ENCODE measurements around the gene KASH5. TPM values are rescaled to one million over a fixed set of nuclear protein-coding genes. Genes with fewer than 3 reads are reported as not detected.
A peak's percentile ranks its signal among the peaks of the same experiment; 100 is the strongest.

KASH5 gene
- total RNA-seq, 5 donors from 2014 or later (not counting 1 experiment from before 2014, with no cell fraction given), result 0.25 to 0.26 TPM; not detected in 3

DNA sequence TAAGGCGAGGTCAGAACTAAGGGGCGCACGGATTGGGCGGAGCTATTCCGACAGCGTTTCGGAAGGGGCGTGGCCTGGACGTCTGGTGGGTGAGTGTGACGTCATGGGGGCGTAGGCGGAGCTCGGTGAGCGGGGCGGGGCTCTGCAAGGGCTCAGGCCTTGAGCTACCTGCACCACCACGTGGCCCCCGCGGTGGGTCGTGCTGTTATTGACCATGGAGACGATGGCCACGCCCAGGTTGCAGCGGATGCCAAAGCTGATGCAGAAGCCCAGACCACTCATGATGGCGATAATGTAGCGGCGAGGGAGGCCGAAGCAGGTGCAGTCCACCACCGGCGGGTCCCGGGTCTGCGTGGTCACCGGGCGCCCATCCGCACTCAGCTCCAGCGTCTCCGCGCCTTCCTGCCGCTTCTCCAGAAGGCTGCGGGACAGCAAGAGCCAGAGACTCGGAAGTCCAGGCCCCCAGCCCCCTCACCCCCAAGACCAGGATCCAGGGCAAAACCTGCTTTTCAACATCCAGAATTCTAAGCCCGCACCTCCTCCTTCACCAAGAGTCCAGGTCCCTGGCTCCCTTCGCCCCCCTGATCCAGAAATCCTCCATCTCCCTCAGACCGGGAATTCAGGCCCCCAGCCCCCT lies 48.5 kb downstream of the KASH5 start:
- ATAC-seq (replicated peaks in 1 of 4), result peak in 1 of 4 experiments; percentile 53
- POLR2A ChIA-PET, result interaction anchor here in 1 of 2 donors (0.5 kb wide), 1 partner anchor 201 kb away, joined by 3 read pairs; no protein-coding TSS in a partner anchor

GRCh38 chr19:49437231-49437630 lies 49.2 kb downstream of the KASH5 start:
- Mint-ChIP-seq H3K36me3 (no peaks in the 10 kb centered on the region), H3K4me3 (peak overlapping the region in 1 of 3 donors; percentile 6), H3K27me3 (peaks cover 83 to 95% of the 10 kb centered on the region in 2 donors), H3K27ac (no peak overlapping the region), H3K4me1 (peaks cover 34 to 62% (median 40%) of the 10 kb centered on the region in 3 donors), H3K9me3 (no peaks in the 10 kb centered on the region)
- no peaks in the 10 kb centered on the region for H3K9me3 ChIP-seq
- ATAC-seq (replicated peaks in 1 of 4) (no peak), DNase-seq (no peak)
- H3K4me1 ChIP-seq (ENCODE audit: control insufficient read depth in 1 of 2, extremely low read depth in 1 of 2, insufficient read depth in 2 of 2, low read length in 2 of 2), result peaks cover 5 to 51% of the 10 kb centered on the region in 2 experiments
- H3K4me3 ChIP-seq (ENCODE audit: control insufficient read depth in 1 of 2, extremely low read depth in 1 of 2, low read length in 1 of 2), result no peak overlapping the region
- 24% methylated on average over 7 of the region's 8 CpGs for WGBS (ENCODE audit: insufficient coverage)
- ChIA-PET POLR2A (interaction anchor here in 1 of 2 donors (0.5 kb wide), 1 partner anchor 202 kb away, joined by 3 read pairs; no protein-coding TSS in a partner anchor), CTCF (no interaction called here)
- no peaks in the 10 kb centered on the region for H3K36me3 ChIP-seq (ENCODE audit: control insufficient read depth in 2 of 2, extremely low read depth in 1 of 2, insufficient read depth in 1 of 2, low read length in 1 of 2)
- peaks cover 19 to 97% of the 10 kb centered on the region in 2 experiments for H3K27me3 ChIP-seq (replicated peaks in 1 of 2; ENCODE audit: control insufficient read depth in 2 of 2, extremely low read depth in 1 of 2, insufficient read depth in 2 of 2, low read length in 1 of 2)
- no peak overlapping the region for H3K27ac ChIP-seq (ENCODE audit: low read length)

More for the DNA sequence above, 48.5 kb downstream of the KASH5 start:
- peak in 22 of 35 experiments; percentile 30 to 70 (median 48) for DNase-seq
- peaks cover 80 to 93% of the 10 kb centered on the region in 2 donors for H3K27me3 Mint-ChIP-seq
- Histone ChIP-seq H3K36me3 (ENCODE audit: control insufficient read depth in 2 of 2, extremely low read depth in 1 of 2, insufficient read depth in 1 of 2, low read length in 1 of 2) (no peaks in the 10 kb centered on the region), H3K4me3 (ENCODE audit: control insufficient read depth in 1 of 2, extremely low read depth in 1 of 2, low read length in 1 of 2) (peak overlapping the region in 1 of 2 donors; percentile 18), H3K27ac (ENCODE audit: low read length) (no peak overlapping the region), H3K4me1 (ENCODE audit: control insufficient read depth in 1 of 2, extremely low read depth in 1 of 2, insufficient read depth in 2 of 2, low read length in 2 of 2) (peaks cover 5 to 51% of the 10 kb centered on the region in 2 experiments), H3K9me3 (no peaks in the 10 kb centered on the region), H3K27me3 (replicated peaks in 1 of 2; ENCODE audit: control insufficient read depth in 2 of 2, extremely low read depth in 1 of 2, insufficient read depth in 2 of 2, low read length in 1 of 2) (peaks cover 22 to 97% of the 10 kb centered on the region in 2 experiments)
- no peak overlapping the region for H3K27ac Mint-ChIP-seq
- no peaks in the 10 kb centered on the region for H3K36me3 Mint-ChIP-seq
- 15% methylated on average over 39 of the region's 42 CpGs for WGBS (ENCODE audit: insufficient coverage)
- H3K9me3 Mint-ChIP-seq, result no peaks in the 10 kb centered on the region
- CTCF ChIA-PET, result interaction anchor here in 1 of 2 donors (0.5 kb wide), 1 partner anchor 40 kb away, joined by 4 read pairs; no protein-coding TSS in a partner anchor
- peak overlapping the region in 1 of 3 donors; percentile 6 for H3K4me3 Mint-ChIP-seq
- peaks cover 30 to 58% (median 36%) of the 10 kb centered on the region in 3 donors for H3K4me1 Mint-ChIP-seq

DNA sequence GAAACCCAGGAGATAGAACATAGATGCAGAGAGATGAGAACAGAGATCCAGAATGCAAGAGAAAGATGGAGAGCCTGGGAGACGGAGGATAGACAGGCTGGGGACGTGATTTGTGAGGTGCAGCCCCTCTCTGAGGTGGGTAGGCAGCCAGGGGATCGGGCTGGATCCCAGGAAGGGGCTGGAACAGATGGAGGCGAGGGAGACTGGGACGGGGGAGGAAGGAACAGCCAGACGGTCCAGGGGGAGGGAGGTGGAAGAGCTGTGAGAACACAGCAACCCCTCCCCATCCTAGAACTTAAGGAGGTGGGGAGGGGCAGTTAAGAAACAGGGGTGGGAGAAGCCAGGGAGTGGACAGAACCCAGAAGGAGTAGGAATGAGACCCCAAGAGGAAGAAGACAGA lies 50.2 kb downstream of the KASH5 start:
- 18% methylated on average over 3 of the region's 6 CpGs for WGBS (ENCODE audit: insufficient coverage)
- POLR2A ChIA-PET, result no interaction called here
- no peak overlapping the region for H3K27ac Mint-ChIP-seq

GRCh38 chr19:49439836-49440235 lies 51.8 kb downstream of the KASH5 start:
- Mint-ChIP-seq H3K4me3 (peak overlapping the region in 1 of 3 donors; percentile 58), H3K27me3 (peaks cover 71 to 73% of the 10 kb centered on the region in 2 donors), H3K9me3 (no peaks in the 10 kb centered on the region), H3K4me1 (peaks cover 37 to 67% (median 43%) of the 10 kb centered on the region in 3 donors), H3K27ac (no peak overlapping the region), H3K36me3 (no peaks in the 10 kb centered on the region)
- POLR2A ChIA-PET, result no interaction called here
- Histone ChIP-seq H3K36me3 (ENCODE audit: control insufficient read depth in 2 of 2, extremely low read depth in 1 of 2, insufficient read depth in 1 of 2, low read length in 1 of 2) (no peaks in the 10 kb centered on the region), H3K4me3 (ENCODE audit: control insufficient read depth in 1 of 2, extremely low read depth in 1 of 2, low read length in 1 of 2) (no peak overlapping the region), H3K27ac (ENCODE audit: low read length) (no peak overlapping the region), H3K9me3 (no peaks in the 10 kb centered on the region), H3K4me1 (ENCODE audit: control insufficient read depth in 1 of 2, extremely low read depth in 1 of 2, insufficient read depth in 2 of 2, low read length in 2 of 2) (peaks cover 2 to 53% of the 10 kb centered on the region in 2 experiments), H3K27me3 (replicated peaks in 1 of 2; ENCODE audit: control insufficient read depth in 2 of 2, extremely low read depth in 1 of 2, insufficient read depth in 2 of 2, low read length in 1 of 2) (peaks cover 17 to 77% of the 10 kb centered on the region in 2 experiments)
- CTCF ChIA-PET, result no interaction called here
- 86% methylated on average over 1 of the region's 6 CpGs for WGBS (ENCODE audit: insufficient coverage)
- DNase-seq (no peak), ATAC-seq (replicated peaks in 1 of 4) (no peak)

More for the DNA sequence above, 50.2 kb downstream of the KASH5 start:
- CTCF ChIA-PET, result no interaction called here
- H3K36me3 Mint-ChIP-seq, result no peaks in the 10 kb centered on the region
- Histone ChIP-seq H3K4me3 (ENCODE audit: control insufficient read depth in 1 of 2, extremely low read depth in 1 of 2, low read length in 1 of 2) (no peak overlapping the region), H3K4me1 (ENCODE audit: control insufficient read depth in 1 of 2, extremely low read depth in 1 of 2, insufficient read depth in 2 of 2, low read length in 2 of 2) (peaks cover 4 to 51% of the 10 kb centered on the region in 2 experiments), H3K36me3 (ENCODE audit: control insufficient read depth in 2 of 2, extremely low read depth in 1 of 2, insufficient read depth in 1 of 2, low read length in 1 of 2) (no peaks in the 10 kb centered on the region), H3K9me3 (no peaks in the 10 kb centered on the region), H3K27ac (ENCODE audit: low read length) (no peak overlapping the region), H3K27me3 (replicated peaks in 1 of 2; ENCODE audit: control insufficient read depth in 2 of 2, extremely low read depth in 1 of 2, insufficient read depth in 2 of 2, low read length in 1 of 2) (peaks cover 18 to 93% of the 10 kb centered on the region in 2 experiments)
- no peaks in the 10 kb centered on the region for H3K9me3 Mint-ChIP-seq
- DNase-seq (no peak), ATAC-seq (replicated peaks in 1 of 4) (no peak)
- H3K4me3 Mint-ChIP-seq, result no peak overlapping the region
- peaks cover 83 to 88% of the 10 kb centered on the region in 2 donors for H3K27me3 Mint-ChIP-seq
- peaks cover 33 to 61% (median 37%) of the 10 kb centered on the region in 3 donors for H3K4me1 Mint-ChIP-seq

- no peak for DNase-seq
- Mint-ChIP-seq H3K9me3 (no peaks in the 10 kb centered on the region), H3K36me3 (no peaks in the 10 kb centered on the region), H3K4me3 (peak overlapping the region in 2 of 3 donors; percentile 56 to 58), H3K27me3 (peaks cover 63 to 66% of the 10 kb centered on the region in 2 donors), H3K27ac (peak overlapping the region in 1 of 2 donors; percentile 75), H3K4me1 (peaks cover 37 to 62% (median 47%) of the 10 kb centered on the region in 3 donors)
- Histone ChIP-seq H3K36me3 (ENCODE audit: control insufficient read depth in 2 of 2, extremely low read depth in 1 of 2, insufficient read depth in 1 of 2, low read length in 1 of 2) (no peaks in the 10 kb centered on the region), H3K27me3 (replicated peaks in 1 of 2; ENCODE audit: control insufficient read depth in 2 of 2, extremely low read depth in 1 of 2, insufficient read depth in 2 of 2, low read length in 1 of 2) (peaks cover 17 to 69% of the 10 kb centered on the region in 2 experiments), H3K27ac (ENCODE audit: low read length) (no peak overlapping the region), H3K9me3 (no peaks in the 10 kb centered on the region), H3K4me1 (ENCODE audit: control insufficient read depth in 1 of 2, extremely low read depth in 1 of 2, insufficient read depth in 2 of 2, low read length in 2 of 2) (peaks cover 2 to 53% of the 10 kb centered on the region in 2 experiments), H3K4me3 (ENCODE audit: control insufficient read depth in 1 of 2, extremely low read depth in 1 of 2, low read length in 1 of 2) (no peak overlapping the region)
- no peak for ATAC-seq (replicated peaks in 1 of 4)
- ChIA-PET CTCF (no interaction called here), POLR2A (no interaction called here)
- 17% methylated on average over 10 of the region's 19 CpGs for WGBS (ENCODE audit: insufficient coverage)
These were observed 52.6 kb downstream of the KASH5 start for GRCh38 chr19:49440439-49441209.
